ENCODE results near the gene ZFYVE28.
"Not testable (repeated sequence)": the region's sequence is repeated elsewhere in the genome, so short reads cannot be mapped to it uniquely, and the experiment has no call there.

Gene ZFYVE28

DNA sequence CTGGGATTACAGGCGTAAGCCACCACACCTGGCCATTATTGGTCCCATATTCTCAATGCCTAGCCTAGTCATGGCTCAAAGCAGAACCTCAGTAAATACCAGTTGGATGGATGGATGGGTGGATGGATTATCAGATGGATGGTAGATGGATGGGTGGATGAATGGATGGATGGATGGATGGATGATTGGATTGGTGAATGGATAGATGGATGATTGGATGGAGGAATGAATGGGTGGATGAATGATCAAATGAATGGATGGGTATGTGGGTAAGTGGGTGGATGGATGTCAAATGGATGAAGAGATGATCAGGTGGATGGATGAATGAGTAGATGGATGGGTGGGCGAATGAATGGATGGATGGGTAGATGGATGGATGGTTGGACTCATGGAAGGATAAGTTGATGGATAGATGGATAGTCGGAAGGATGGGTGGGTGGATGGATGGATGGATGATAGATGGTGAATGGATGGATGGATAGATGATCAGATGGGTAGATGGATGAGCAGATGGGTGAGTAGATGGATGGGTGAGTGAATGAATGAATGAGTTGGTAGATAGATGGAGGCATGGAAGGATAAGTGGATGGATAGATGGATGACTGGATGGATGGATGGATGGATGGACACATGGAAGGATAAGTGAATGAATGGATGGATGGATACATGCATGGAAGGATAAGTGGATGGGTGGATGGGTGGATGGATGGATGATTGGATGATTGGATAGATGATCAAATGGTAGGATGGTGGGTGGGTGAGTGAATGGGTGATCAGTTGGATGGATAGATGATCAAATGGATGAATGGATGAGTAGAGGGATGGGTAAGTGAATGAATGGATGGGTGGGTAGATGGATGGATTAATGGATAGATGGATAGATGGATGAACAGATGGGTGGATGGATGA, 28.5 kb upstream of the ZFYVE28 start:
- DNase-seq (ENCODE audit: low read depth, low spot score): no peak

DNA sequence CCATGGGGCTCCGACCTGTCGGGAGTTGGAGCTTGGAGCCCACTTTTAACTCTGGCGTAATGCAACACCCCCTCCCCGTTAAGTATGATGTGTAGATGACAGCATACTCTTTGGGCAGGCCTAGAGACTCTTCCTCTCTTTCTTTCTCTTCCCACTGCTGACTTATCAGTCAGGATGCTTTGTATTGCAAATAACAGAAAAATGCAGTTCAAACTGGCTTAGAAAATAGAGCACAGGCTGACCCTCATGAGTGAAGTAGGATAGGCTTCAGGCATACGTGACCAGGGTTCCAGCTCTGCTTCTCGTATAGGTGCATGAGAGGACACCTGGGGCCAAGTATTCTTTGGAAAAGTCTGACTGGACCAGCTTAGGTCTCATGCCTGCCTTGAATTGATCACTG, 27.1 kb upstream of the ZFYVE28 start:
- no peak for DNase-seq (ENCODE audit: low read depth, low spot score)

GRCh38 chr4:2445130-2445529, 26.7 kb upstream of the ZFYVE28 start:
- no peak for DNase-seq (ENCODE audit: low read depth, low spot score)

DNA sequence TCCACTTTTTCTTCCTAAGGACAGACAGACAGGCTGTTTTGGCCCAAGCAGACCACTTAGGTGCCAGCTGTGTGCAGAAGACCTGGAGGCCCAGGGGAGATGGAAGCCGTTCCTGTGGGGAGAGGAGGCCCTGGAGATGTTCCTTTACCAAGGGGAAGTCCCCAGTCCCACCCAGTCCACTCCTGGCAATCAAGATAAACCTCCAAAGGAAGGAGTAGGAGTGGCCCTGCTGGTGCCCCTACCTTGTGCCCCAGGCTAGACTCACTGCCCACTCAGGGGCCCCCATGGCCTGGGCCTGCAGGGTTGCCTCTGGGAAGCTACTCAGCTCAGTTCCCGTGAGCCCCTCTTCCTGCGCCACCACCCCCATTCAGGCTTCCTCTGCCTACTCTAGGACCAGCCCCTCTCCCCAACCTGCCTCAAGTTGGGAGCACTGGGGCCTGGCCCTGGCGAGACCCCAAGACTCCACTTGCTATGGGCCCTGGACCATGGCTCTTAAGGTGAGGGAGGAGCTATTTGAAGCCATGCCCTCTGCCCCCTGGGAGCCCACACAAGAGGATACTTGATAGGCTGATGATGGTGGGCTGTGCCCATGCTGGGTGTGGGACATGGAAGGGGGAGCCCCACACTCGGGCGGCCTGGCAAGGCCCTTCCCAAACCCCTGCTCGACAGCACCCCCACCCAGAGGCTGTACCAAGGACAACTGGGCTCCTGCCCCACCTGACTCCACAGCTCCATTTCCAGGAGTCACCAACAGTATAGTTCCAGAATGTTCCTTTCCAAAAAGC, 25.7 kb upstream of the ZFYVE28 start:
- DNase-seq (ENCODE audit: low read depth, low spot score): no peak

- no peak for DNase-seq (ENCODE audit: low read depth, low spot score)
Observed at GRCh38 chr4:2443061-2443730, 24.8 kb upstream of the ZFYVE28 start.

GRCh38 chr4:2442175-2442993, 23.9 kb upstream of the ZFYVE28 start:
- no peak for DNase-seq (ENCODE audit: low read depth, low spot score)

- peak; percentile 69 for DNase-seq (ENCODE audit: low read depth, low spot score)
Observed at GRCh38 chr4:2441393-2442174, 23.1 kb upstream of the ZFYVE28 start.

DNA sequence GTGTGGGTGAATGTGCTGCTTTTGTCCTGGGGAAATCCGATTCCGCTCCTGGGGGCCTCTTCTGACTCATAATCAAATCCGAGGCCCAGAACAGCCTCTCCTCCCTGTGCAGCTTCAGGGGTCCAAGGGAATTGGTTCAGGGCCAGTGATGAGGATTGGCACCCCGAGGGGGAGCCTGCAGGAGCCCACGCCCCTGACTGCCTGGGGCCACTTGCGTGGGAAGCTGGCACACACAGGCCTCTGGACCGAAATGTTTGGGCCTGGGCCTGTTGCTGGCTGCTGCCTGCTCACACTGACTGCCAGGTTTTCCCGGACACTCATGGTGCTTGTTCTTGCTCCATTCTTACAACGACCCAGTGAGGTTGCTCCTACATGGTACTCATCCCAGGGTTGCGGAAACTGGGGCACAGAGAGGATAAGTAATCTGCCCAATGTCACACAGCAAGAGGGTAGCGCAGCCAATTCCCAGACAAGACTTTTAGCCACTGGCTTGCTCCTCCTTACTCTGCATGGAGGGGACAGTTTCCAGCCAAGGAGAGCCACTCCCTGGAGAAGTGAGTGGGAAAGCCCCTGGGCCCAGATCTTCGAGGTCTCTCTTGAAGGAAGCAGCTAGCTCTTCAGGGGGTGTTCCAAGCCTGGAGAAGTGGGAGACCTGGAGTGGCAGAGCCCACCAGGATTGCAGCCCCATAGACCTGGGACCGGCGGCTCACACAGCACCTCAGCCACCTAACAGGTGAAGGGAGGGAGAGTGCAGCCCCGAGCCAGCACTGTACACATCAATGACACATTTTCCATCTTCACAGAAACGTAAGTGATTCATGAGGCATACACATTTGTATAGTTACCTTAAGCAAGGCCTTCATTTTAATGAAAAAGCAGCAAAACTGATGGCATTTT, 20.6 kb upstream of the ZFYVE28 start:
- peak; percentile 52 for DNase-seq (ENCODE audit: low read depth, low spot score)

DNA sequence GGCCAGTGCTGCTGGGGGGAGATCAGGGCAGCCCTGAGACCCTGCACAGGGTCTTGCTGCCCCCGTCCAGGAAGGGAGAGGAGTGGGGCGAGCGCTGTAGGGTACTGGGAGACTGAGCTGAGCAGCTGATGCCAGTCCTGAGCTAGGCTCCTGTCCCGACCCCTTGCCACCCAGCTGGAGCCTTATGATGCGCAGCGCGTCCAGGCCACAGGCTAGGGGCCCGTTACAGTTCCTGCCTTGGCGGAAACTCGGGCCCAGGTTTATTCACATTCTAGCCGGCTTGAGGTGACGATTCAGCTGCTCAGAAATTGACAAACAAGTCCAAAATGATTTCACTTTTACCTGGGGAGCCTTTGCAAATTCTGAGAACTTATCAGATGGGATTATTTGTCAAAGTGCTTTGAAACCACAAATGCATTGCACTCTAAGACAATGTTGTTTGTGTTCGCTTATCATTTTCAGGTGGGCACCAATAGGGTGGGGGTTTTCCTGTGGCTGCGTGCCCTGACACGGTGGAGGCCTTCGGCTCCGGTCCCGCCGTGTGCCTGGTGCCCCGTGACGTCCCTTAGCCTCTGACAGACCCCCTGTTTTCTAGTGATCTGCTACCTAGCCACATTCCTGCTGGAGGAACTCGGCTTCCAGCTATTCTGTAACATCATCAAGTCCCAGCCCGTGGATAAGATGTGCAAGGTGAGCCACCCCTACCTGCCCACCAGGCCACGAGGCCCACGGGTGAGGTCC, 19.2 kb upstream of the ZFYVE28 start:
- no peak for DNase-seq (ENCODE audit: low read depth, low spot score)

DNA sequence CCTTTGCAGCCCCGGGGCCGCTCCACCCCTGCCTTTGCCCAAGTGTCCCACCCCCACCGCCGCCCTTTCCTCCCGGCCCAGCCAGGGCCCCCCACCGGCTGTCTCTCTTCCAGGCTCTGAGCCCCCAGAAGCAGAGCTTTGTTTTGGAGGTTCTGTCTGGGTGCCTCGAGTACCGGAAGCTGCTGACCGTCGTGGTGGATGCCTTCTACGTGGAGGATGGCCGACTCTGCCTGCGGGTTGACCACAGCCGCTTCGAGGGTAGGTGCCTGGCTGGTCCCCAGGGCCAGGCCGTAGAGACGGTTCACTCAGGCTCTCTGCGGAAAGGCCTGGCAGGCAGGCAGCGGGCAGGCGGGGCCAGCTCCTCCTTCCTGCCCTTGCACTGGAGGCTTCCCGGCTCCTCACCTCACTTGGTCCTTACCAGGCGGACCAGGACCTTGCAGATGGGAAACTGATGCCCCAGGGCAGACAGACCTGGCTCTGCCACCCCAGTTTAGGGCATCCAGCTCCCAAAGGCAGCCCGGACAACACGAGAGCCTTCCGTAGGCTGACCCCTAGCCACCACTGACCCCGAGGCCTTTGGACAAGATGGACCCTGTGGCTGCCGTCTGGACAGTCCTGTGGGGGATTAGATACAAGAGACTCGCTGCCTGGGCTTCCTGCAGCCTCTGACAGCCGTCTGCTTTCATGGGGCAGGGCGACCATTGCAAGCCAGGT, 18.5 kb upstream of the ZFYVE28 start:
- no peak for DNase-seq (ENCODE audit: low read depth, low spot score)

- peak; percentile 33 for DNase-seq (ENCODE audit: low read depth, low spot score)
Observed at GRCh38 chr4:2436301-2436700, 17.9 kb upstream of the ZFYVE28 start.

DNA sequence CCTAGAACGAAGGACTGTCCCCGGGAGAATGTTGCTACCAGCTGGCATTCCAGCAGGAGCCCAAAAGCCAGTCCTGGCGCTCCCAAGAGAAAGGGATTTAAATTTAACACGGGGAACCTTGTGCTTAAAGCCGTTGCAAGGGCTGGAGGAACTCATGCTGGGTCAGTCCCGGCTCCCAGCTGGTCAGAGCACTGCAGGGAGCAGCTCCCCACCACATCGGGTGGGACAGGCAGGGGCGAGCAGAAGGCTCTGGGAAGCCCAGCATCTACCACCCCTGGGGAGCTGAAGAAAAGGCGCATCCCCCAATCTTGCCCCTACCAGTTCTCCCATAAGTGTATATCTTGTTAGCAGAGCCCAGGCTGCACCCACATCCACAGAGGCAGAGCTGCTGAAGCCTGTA, 16.0 kb upstream of the ZFYVE28 start:
- no peak for DNase-seq (ENCODE audit: low read depth, low spot score)

GRCh38 chr4:2433609-2434350, 15.3 kb upstream of the ZFYVE28 start:
- no peak for DNase-seq (ENCODE audit: low read depth, low spot score)

- DNase-seq (ENCODE audit: low read depth, low spot score): peak; percentile 86
Observed at GRCh38 chr4:2432991-2433530, 14.6 kb upstream of the ZFYVE28 start.

GRCh38 chr4:2432004-2432403, 13.6 kb upstream of the ZFYVE28 start:
- no peak for DNase-seq (ENCODE audit: low read depth, low spot score)

DNA sequence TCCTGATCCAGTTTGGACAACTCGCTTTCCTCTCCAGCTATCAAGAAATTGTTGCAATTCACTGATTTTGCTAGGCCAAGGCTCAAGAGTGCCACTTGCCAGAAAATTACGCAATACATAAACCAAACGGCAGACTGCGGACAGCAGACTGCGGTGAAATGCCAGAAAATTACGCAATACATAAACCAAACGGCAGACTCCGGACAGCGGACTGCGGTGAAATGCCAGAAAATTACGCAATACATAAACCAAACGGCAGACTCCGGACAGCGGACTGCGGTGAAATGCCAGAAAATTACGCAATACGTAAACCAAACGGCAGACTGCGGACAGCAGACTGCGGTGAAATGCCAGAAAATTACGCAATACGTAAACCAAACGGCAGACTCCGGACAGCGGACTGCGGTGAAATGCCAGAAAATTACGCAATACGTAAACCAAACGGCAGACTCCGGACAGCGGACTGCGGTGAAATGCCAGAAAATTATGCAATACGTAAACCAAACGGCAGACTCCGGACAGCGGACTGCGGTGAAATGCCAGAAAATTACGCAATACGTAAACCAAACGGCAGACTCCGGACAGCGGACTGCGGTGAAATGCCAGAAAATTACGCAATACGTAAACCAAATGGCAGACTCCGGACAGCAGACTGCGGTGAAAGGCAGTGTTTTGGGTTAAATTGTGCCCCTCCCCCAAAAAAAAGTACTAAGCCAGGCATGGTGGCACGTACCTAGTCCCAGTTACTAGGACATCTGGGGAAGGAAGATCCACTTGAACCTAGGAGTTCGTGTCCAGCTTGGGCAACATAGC, 11.7 kb upstream of the ZFYVE28 start:
- DNase-seq (ENCODE audit: low read depth, low spot score): not testable (repeated sequence)
